Measurements from ENCODE around the gene ZNF831.
A peak's percentile ranks its signal among the peaks of the same experiment; 100 is the strongest.

The ZNF831 gene

DNA sequence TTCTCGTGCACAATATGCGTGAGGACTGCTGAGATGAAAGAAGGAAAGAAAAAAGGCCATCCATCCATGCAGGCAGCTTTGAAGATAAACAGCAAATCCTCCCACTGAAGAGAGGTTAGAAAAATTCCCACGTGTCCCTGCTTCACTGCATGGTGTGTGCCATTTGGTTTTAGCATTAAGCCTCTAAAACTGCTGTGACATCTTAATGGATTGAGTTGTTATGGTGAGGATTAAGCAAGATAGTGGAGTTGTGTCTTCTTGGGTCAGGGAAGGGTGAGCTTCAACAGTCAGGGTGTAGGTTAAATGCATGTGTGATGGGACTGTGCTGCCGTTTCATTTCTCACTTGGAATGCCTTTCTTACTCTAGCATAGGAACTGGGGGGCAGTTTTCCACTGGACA is 50.5 kb downstream of the ZNF831 start:
- no peak for DNase-seq (ENCODE audit: low read depth in 2 of 2)

DNA sequence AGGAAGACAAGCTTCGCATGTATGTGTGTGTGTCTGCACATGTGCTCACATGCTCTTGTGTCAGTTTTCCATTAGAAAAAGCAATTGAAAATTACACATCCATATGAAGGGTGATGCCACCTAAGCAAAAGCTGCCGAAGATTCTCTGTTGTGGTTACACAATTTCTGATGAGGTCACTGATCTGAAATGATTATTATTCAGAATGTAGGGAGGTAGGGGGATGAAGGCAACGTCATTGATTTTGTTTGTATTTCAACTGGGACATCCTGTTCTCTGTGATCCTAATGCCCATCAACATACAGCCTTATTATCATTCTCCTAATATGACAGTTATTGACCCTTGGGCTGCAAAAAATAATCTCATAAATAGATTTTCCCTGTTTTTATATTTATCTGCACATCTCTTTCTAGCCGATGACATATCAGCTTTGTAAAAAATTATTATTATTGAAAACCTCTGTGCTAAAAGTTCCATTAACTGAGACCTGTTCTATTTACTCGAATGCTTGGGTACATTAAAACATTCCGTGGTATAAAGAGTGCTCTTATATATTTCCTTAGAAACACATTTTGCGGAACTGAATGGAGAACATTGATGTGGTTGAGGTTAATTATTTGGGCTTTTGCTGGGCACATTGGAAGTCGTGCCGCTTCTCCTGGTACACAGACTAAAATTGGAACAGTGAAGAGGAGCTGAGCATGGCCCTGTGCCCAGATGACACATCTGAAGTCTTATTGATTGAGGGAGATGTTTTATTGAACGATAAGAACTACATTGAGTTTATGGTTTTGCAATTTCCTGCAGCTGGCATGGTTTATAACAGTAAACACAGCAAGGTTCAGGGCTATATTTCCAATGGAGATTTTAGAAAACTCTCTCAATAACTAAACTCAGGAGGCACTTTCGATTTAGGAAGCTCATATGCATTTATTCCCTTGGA is 51.3 kb downstream of the ZNF831 start:
- DNase-seq (ENCODE audit: low read depth in 2 of 2): no peak

DNA sequence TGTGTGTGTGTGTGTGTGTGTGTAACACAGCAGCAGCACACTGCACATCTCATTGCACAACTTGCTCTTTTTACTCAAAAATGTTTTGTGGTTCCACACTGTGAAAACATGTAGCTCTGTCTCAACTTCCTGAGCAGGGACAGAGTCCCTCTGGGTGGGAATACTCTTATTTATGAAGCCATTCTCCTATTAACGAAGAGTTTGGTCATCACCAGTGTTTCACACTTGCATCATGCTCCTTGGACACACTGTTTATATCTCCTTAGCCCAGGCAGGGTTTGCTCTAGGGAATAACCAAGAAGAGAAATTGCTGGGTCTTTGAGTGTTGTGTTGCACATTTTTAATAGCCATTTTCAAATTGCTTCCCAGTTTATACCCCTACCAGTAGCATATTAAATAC is 53.6 kb downstream of the ZNF831 start:
- no peak for DNase-seq (ENCODE audit: low read depth in 2 of 2)

DNA sequence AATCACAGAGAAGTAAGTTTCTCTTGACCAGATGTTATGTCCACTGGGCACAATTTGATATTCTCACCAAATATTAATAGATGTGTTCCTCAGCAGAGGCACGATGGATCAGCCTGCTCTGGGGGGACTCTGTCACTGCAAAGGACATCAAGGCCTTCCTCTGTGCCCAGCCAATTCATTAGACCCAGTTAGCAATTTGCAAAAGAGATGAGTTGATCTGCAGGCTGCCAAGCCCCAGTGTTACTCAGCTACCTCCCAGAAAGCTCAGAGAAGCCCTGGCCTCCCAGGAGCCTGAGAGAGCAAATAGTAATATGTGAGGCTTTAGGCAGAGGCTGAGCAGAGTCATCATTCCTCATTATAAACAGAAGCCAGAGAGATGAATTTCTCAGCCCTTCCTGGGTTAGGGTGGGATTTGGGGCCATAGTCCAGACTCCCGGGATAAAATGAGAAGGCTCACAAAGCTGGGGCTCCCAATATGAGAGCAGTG is 54.2 kb downstream of the ZNF831 start:
- no peak for DNase-seq (ENCODE audit: low read depth in 2 of 2)

DNA sequence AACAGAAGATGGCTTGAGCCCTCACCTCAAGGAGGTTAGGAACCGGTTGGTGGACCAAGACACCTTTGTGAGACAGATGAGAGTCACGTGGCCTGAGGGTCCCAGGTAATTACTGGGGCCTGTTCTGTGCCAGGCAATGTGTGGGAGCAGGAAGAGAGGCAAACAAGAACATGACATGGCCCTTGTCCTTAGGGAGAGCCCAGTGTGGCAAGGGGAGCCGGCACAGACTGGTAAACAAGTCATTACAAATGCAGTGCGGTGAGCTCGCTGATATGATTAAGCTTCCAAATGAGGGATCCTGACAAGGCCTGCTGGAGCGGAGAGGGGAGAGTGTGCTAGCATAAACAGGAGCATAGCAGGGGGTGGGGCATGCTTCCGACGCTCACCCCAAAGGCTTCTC is 55.6 kb downstream of the ZNF831 start:
- no peak for DNase-seq (ENCODE audit: low read depth in 2 of 2)

DNA sequence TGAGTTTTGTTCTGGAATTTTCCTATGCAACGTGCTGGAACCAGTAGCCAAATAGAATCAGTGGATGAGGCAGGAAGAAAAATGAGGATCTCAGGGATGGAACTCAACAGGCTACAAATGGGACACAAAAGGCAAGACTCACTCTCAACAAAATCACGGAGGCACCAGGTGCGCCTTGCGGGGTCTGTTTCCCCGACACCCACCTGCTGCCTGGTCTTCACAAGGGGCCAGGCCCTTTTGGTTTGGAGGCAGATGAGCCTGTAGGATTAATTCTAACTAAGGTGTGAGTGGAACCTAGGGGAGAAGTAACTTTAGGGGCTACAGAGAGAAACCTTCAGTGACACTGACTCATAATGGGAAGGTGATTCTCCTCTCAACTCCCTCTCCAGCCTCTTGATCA is 56.5 kb downstream of the ZNF831 start:
- no peak for DNase-seq (ENCODE audit: low read depth in 2 of 2)

DNA sequence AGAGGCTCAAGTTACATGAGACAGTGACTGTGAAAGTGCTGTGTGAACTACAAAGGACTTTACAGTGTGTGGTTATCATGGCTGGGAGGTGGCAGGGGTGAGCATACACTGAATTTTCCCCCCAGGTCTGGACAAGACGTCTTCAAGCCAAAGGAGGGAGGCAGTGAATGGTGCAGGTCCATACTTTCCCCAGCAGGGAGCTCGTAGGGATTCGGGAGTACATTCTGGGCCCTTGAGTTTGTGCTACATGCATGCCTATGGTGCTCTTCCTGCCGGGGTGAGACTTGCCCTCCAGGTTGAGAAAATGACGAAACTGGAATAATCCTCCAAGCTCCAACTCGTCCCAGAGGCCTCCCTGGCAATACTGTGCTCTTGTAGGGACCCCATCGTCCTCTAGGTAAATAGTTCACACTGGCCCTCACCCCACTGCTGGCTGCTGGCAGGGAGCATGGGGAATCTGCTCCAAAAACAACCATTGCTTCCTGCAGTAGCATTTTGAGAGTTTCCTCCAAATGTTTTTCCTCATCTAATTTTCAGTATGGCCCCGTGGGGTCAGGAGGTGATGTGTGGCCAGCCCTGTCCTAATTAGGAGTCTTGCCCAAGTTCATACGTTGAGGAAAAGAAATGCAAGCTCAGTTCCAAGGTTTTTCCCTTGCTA is 57.6 kb downstream of the ZNF831 start:
- no peak for DNase-seq (ENCODE audit: low read depth in 2 of 2)

DNA sequence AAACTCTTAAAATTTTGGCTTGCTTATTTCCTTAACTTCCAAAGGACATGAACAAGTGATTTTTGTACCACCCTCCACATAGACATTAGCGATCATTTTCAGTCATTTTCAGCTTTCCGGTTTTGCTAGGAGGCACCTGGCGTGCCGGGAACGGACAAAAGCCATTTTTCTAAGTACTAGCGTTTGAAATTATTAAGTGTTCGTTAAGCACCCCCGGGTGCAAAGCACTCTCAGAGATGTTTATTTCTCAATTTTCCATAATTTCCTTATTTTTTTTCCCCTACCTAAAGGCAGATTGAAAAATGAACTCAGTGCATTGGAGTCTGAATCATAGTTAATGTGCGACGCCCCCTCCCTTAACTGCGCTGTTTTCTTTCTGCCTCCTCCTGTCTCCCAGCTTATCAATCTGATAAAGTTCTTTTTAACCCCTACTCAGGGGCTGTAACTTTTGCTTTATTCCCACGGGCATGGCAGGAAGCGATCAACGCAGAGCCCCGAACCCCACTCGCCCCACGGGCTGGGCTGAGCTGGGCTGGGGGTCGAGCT is 58.2 kb downstream of the ZNF831 start:
- no peak for DNase-seq (ENCODE audit: low read depth in 2 of 2)

DNA sequence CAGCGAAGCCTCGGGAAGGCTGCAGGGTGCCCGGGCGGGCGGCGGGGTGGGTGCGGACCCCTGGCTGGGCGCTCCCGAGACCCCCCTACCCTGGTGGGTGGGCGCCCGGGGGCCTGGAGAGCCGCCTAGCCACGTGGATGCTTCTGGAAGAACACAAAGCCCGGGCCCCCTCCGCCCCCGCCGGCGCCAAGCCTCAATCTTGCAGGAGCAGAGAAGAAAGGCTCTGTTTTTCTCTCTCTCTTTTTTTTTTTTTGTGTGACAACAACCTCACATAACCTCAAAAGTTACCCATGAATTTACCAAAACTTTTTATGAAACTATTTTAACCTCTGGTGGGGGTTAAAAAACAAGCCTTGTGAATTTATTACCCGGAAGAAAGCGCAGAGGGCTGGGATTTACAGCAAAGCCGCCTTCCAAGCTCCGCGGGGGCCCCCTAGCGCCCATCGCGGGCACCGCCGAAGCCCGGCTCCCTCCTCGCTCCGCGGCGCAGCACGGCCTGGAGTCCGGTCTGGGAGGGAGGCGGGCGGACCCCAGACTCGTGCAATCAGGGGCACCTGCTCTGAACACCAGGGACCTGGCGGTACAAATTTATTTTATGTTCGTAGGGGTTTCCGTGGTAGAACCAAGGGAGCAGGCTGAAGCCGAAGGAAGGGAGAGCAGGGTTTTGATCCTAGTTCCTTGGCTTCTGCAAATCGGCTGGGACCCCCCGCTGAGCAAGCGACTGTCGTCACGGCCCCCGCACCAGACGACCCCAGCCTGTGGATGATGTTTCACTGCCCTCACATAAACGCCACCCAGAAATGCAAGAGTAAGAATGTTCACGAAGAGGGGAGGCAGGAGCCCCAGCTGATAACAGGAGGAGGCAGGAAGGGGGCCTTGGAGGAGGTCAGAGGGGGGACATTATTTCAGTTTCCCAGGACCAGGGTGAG is 58.9 kb downstream of the ZNF831 start:
- DNase-seq (ENCODE audit: low read depth in 2 of 2): peak; percentile 77 to 88

DNA sequence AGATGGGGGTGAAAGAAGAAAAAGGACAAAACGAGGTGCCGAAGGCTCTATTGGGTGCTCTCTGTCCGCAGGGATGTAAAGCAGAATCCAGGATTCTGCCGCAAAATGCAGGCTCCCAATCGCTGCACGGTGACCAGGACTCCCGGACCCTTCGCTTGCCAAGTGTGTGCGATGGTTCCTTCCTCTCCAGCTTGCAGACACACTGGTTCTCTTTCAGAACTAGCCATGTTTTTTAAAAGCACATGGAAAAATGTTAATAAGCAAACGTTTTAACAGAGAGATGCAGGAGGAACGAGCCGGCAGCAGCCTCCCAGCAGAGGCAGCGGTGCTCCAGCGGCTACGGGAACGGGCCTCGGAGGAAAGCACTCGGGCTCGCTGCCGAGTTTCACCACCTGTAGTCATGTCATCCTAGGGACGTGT is 59.6 kb downstream of the ZNF831 start:
- no peak for DNase-seq (ENCODE audit: low read depth in 2 of 2)

DNA sequence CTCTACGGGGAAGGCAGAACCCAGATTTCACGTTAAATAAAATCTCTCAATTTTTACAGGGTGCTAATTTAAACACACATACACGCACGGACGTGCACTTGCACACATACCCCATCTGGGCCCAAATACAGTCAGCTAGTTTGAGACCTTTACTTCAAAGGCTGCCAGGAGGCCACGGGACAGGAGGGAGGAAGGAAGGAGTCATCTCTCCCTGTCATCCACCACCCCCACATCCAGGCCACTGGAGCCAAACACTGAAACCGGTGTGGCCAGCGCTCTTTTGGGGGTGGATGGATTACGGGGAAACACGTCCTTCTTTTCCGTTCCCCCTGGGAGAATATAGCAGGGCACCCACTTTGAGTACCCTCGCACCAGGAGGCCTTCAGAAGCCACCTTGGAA is 60.1 kb downstream of the ZNF831 start:
- DNase-seq (ENCODE audit: low read depth in 2 of 2): no peak

DNA sequence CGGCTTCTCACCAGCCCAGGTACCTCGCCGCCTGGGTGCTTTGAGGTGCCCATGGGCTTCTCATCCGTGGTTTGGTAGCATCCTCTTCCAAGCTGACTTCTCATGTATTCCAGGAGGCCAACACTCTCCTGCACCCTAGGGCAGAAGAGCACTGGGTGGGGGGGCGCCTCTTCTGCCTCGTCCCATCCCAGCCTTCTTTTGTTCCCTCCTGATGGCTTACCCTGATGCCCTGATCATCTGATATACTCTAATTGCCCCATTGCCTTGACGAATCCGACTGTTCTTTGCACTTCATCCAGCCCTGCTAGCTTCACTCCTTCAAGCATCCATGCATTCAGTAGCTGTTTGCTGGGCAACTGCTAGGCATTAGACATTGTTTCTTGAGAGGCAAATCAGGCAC is 60.6 kb downstream of the ZNF831 start:
- no peak for DNase-seq (ENCODE audit: low read depth in 2 of 2)

DNA sequence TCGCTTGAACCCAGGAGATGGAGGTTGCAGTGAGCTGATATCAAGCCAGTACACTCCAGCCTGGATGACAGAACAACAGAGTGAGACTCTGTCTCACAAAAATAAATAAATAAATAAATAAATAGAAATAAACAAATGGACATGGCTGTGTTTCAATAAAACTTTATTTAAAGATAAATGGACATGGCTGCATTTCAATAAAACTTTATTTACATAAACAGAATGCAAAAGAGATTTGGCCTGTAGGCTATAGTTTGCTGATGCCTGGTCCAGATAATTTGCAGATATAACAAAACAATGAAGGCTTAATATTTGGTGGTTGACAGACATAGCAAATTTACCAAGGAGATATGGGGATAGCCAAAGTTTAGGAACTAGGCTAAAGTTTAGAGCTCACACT is 66.8 kb downstream of the ZNF831 start:
- DNase-seq (ENCODE audit: low read depth in 2 of 2): no peak

DNA sequence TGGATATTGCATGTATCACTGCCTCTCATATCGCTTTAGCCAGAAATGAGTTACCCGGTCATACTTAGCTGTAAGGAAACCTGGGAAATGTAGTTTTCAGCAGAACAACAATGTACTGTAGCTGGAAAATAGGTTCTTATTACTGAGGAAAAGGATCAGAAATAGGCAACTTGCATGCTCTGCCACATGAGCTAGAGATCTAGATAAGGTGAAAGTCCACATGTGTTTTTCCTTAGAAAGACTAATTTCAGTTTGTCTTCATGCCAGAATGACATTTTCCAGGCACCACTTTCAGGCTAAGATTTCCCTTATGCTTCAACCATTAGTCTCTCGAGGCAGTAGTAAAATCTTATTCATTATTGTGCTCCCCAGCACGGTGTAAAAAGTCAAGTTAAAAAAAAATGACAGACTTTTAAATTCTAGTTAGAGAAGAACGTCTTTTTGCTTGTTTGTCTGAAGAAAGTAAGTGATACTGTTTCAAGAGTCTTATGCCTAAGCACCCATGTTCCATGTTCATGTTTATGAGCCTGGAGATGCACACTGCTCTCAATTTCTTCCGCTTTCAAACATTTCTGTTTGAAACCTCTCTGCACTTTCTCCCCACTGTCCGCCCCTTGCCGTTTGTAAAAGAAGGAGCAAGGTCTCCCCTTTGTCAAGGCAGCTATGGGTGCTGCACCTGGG is 67.6 kb downstream of the ZNF831 start:
- DNase-seq (ENCODE audit: low read depth in 2 of 2): no peak

DNA sequence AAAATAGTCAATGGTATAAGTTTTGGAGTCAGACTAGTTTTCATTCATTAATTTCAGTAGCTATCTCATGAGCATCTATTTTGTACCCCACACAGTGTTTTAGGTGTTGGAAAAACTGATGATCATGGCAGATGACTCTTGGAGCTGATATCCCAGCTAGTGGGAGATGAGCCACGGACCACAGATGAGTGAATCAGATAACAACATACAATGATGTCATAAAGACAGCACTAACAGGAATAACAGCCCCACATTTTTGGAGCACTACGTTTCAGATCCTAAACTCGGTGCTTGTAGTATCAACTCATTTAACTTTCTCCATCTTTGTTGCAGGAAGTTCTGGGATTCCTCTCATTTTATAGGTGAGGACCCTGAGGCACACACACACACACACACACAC is 69.0 kb downstream of the ZNF831 start:
- DNase-seq (ENCODE audit: low read depth in 2 of 2): no peak

DNA sequence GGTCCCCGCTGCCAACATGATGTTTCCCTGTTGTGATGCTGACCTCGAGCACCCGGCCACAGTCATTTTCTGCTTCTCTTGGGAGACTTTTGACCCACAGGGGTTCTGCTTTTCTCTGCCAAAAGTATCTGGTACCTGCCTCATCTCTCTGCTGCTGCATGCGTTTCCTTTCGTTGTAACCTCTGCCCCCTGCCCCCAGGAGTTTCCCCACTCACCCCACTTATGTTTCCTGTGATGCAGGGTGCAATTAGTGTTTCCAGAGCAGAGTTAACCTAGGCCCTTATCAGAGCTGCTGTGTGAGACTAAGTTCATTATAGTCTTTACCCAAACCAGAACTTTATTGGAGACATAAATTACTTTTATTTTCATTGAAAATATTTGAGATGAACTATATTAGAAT is 71.6 kb downstream of the ZNF831 start:
- no peak for DNase-seq (ENCODE audit: low read depth in 2 of 2)

DNA sequence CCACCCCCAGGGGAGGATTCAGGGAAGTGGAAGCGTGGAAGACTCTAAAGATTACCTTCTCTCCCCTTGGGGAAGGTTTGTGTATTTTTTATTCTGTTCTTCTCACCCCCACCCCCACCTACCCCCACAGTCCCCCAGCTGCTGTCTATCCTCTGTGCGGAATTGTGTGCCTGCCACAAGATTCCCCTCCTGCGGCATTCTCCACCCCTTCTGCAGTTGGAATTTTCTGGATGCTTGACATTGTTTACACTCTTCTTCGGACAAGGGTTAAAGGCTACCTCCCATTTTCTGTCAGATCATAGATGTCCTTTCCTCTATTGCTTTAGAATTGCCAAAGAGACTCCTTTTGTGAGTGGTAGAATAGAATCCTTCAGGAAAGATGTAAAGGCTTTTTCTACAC is 76.4 kb downstream of the ZNF831 start:
- DNase-seq (ENCODE audit: low read depth in 2 of 2): no peak

DNA sequence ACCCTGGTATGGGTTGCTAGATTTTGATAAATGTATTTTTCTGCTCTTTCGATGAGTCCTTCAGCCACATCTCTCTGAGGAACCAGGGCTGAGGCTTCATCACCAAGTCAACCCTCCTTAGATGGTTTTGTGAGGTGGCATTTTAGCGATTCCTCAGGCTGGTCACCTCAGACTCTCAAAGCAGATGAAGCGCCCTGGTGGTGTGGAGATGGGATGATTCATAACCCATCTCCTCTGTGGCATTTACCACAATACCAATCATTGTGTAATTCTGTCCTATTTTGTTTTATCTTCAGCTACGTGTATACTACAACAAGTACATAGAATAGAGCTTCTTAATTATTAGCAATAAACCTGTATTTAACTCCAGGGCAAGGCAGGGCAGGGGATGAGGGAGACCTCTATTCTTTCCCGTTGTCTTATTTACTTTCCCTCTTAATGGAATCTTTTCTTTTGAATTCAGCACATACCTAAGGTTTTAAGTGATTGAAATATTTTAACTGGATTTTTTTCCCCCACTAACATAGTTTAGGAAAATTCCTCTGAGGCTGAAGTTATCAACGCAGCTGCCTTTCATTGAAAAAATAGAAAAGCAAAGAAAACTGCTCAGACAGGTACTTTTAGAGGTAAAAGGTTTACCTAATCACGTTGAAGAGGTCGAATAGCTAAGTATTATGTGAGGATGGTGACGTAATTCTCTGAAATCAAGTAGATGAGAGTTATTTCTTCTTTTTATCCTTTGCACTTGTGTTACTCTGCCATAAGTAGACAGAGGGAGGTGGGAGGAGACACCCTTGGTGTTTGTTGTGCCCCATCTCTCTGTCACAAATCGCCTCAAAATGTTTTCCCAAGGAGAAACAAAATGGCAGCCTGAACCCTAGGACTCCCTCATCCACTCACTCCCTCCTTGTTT is 79.3 kb downstream of the ZNF831 start:
- DNase-seq (ENCODE audit: low read depth in 2 of 2): peak in 1 of 2 donors; percentile 19

DNA sequence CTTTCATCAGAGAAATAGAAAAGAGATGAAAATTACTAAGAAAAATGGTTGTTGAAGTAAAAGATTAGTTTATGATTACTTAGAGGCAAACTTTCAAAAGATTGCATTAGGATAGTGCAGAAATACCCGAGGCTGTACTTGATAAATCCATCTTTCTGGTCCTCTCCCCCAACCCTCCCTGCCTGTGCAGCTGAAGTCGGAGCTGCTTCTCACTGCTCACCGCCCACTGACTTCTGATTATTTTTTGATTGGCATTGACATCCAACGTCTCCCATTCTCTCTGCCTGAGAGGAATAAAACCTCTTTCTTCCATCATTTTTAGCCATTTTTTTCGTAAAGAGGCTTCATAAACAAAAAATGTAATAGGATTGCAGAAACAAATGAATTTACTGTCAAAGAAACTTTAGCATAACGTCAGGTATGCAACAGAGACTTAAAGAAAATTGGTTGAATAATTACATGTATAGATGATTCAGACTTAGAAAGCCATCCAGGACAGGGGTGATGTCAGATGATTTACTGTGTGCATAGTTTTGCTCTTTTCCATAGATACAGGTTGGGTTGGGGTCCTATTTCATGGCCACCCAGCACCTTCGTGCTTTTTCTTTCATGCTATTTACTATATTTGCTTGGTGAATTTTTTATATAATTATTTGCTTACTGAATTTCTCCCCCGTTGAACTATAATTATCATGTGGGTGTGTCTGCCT is 83.2 kb downstream of the ZNF831 start:
- DNase-seq (ENCODE audit: low read depth in 2 of 2): no peak

All from stimulated activated CD4-positive, alpha-beta T cell treated with anti-CD3 and anti-CD28 coated beads, Interleukin-4, amount 100 ng/mL, for 48 hours (primary cell).